GM23248 (cell line): Measurements from ENCODE around the gene RAB3B. TPM values are rescaled to one million over a fixed set of nuclear protein-coding genes. Genes with fewer than 3 reads are reported as not detected.

ENCODE experiments used
- DNase-seq: peaks from one replicate; pipeline ENCODE4 v3.0.0-alpha.2; 2015
- H2AFZ ChIP-seq: fragments of 200-600 bp; sonication (generic); 2 replicates; pipeline ENCODE4 v1.6.1; 2016; ENCODE audit warnings: antibody characterized with exemption
- H3F3A ChIP-seq: fragments of 200-600 bp; sonication (generic); 2 replicates; pipeline ENCODE4 v1.6.1; 2016; ENCODE audit warnings: mild to moderate bottlenecking, antibody characterized with exemption, mixed run types; ENCODE audit not compliant: insufficient read depth
- H3K27ac ChIP-seq: fragments of 200-600 bp; sonication (generic); 2 replicates; pipeline ENCODE4 v1.5.1; 2016; ENCODE audit warnings: mild to moderate bottlenecking
- H3K27me3 ChIP-seq: fragments of 200-600 bp; sonication (generic); replicated peaks from 2 replicates; pipeline ENCODE4 v1.6.1; 2016; ENCODE audit warnings: mild to moderate bottlenecking; ENCODE audit not compliant: insufficient read depth
- H3K36me3 ChIP-seq: fragments of 200-600 bp; sonication (generic); 2 replicates; pipeline ENCODE4 v1.6.1; 2016; ENCODE audit warnings: low read depth, mild to moderate bottlenecking
- H3K4me1 ChIP-seq: fragments of 200-600 bp; sonication (generic); 2 replicates; pipeline ENCODE4 v1.6.1; 2016; ENCODE audit warnings: mild to moderate bottlenecking; ENCODE audit not compliant: insufficient read depth
- H3K4me2 ChIP-seq: fragments of 200-600 bp; sonication (generic); one replicate; pipeline ENCODE4 v1.6.1; 2016; ENCODE audit warnings: mild to moderate bottlenecking; ENCODE audit not compliant: unreplicated experiment
- H3K4me3 ChIP-seq: fragments of 200-600 bp; sonication (generic); 2 replicates; pipeline ENCODE4 v1.5.1; 2016; ENCODE audit warnings: mild to moderate bottlenecking
- H3K79me2 ChIP-seq: fragments of 200-600 bp; sonication (generic); 2 replicates; pipeline ENCODE4 v1.6.1; 2016; ENCODE audit warnings: mild to moderate bottlenecking; ENCODE audit not compliant: insufficient read depth
- H3K9ac ChIP-seq: fragments of 200-600 bp; sonication (generic); 2 replicates; pipeline ENCODE4 v1.6.1; 2016; ENCODE audit warnings: mild to moderate bottlenecking
- H3K9me2 ChIP-seq: fragments of 200-600 bp; sonication (generic); 2 replicates; pipeline ENCODE4 v1.6.1; 2016; ENCODE audit warnings: mixed run types, mild to moderate bottlenecking, moderate library complexity; ENCODE audit not compliant: insufficient read depth
- H3K9me3 ChIP-seq: fragments of 200-600 bp; sonication (generic); one replicate; pipeline ENCODE4 v1.6.1; 2017; ENCODE audit warnings: low read depth
- H4K20me1 ChIP-seq: fragments of 200-600 bp; sonication (generic); 2 replicates; pipeline ENCODE4 v1.6.0; 2016; ENCODE audit not compliant: insufficient read depth
- EZH2 ChIP-seq: fragments of 200-600 bp; sonication (generic); IDR thresholded peaks from 2 replicates; pipeline ENCODE4 v1.6.1; 2018; ENCODE audit warnings: antibody characterized with exemption, mild to moderate bottlenecking; ENCODE audit not compliant: insufficient read depth, poor library complexity, severe bottlenecking
- EZH2phosphoT487 ChIP-seq: fragments of 200-600 bp; sonication (generic); IDR thresholded peaks from 2 replicates; pipeline ENCODE4 v1.6.1; 2018; ENCODE audit warnings: antibody characterized with exemption, moderate library complexity, mild to moderate bottlenecking, low read depth; ENCODE audit not compliant: insufficient read depth
- WGBS, 2 experiments: methylation state at CpG; one replicate each; pipeline ENCODE4 v1.1.6; 2015 to 2017; ENCODE audit warnings: low lambda C conversion rate in 2 of 2, low coverage in 1 of 2; ENCODE audit errors: missing lambda C conversion rate in 2 of 2; 5-methylcytosine and 5-hydroxymethylcytosine counted together
- in situ Hi-C: fragments of 300-500 bp; cut with MboI; formaldehyde crosslinking; loops from 2 replicates; pipeline ENCODE4 v1.15.0; 2020
- polyA plus RNA-seq: library from polyadenylated mRNA; unstranded; fragments of >200 nt; fragmentation: Nextera tagmentation; extraction: Ambion mirVana; gene quantifications from 2 replicates; pipeline ENCODE4 v1.2.1, GENCODE V29; 2016
- total RNA-seq: library from RNA; depleted of rRNA; stranded (reverse); fragments of >200 nt; shearing (Covaris generic); gene quantifications from 2 replicates; pipeline ENCODE4 v1.2.3, GENCODE V29; 2014

Gene RAB3B
- total and polyA plus RNA-seq, 2 experiments from 2014 or later, result 54.9 to 65.3 TPM

DNA sequence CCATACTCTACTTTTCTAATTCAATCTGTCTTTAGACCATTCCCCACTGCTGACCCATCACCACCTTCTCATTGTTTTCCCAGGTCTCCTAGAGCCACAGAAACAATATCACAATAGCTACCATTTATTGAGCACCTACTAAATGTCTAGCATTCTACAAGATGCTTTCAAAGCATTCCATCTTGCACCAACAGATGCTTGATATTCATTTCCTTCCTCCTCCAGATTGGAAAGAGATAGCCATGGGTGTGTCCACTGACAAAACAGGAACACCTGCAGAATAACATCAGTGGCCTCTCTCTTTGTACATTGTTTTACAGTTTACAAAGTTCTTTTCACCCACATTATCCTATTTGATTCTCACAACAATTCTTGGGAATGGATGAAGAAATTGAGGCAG is 2.2 kb downstream of the RAB3B start:
- Histone ChIP-seq H3K4me1 (no peaks in the 10 kb centered on the region), H3K27me3 (no peaks in the 10 kb centered on the region), H2AFZ (no peak overlapping the region), H3K9me3 (no peaks in the 10 kb centered on the region), H3K36me3 (peaks cover 13% of the 10 kb centered on the region; the same call in 1 of the 2 replicates), H3F3A (peaks cover 14% of the 10 kb centered on the region; the same call in 1 of the 2 replicates), H3K9ac (no peak overlapping the region), H3K9me2 (no peaks in the 10 kb centered on the region), H4K20me1 (no peaks in the 10 kb centered on the region), H3K27ac (no peak overlapping the region), H3K4me3 (peak overlapping the region; percentile 89), H3K79me2 (peaks cover 69% of the 10 kb centered on the region), H3K4me2 (peak overlapping the region; percentile 68)
- in situ Hi-C loops, result no loop called here
- TF ChIP-seq EZH2, result no peak
- no peak for TF ChIP-seq EZH2phosphoT487
- no peak for DNase-seq

DNA sequence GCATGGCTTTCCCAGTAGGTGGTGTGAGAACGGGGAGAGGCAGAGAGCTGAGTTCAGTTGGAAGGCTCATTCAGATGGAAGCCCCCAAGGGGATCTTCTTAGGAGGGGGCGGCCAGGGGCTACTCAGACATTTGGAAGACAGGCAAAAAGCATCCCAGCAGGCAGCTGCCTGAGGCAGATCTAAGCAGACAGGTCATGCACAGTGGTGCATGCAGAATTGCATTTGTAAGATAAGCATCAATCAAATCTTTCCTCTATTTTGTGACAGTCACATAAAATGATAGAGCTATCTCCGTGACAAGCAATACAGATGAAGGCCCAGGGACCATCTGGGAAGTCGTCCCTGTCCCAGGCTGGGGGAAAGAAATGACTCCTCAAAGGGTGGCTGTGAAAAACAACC is 3.8 kb downstream of the RAB3B start:
- Histone ChIP-seq H3K36me3 (peaks cover 13% of the 10 kb centered on the region), H4K20me1 (no peaks in the 10 kb centered on the region), H3K9me2 (no peaks in the 10 kb centered on the region), H3K79me2 (peaks cover 81% of the 10 kb centered on the region), H3K27ac (no peak overlapping the region), H3K9ac (no peak overlapping the region), H3K27me3 (no peaks in the 10 kb centered on the region), H3K9me3 (no peaks in the 10 kb centered on the region), H3K4me1 (no peaks in the 10 kb centered on the region), H3K4me2 (no peak overlapping the region), H3F3A (peaks cover 14% of the 10 kb centered on the region; the same call in 1 of the 2 replicates), H2AFZ (no peak overlapping the region), H3K4me3 (no peak overlapping the region)
- TF ChIP-seq EZH2, result no peak
- in situ Hi-C loops, result no loop called here
- WGBS, 2 experiments, result 75 to 79% methylated on average over 4 of the region's 4 CpGs
- DNase-seq, result no peak

DNA sequence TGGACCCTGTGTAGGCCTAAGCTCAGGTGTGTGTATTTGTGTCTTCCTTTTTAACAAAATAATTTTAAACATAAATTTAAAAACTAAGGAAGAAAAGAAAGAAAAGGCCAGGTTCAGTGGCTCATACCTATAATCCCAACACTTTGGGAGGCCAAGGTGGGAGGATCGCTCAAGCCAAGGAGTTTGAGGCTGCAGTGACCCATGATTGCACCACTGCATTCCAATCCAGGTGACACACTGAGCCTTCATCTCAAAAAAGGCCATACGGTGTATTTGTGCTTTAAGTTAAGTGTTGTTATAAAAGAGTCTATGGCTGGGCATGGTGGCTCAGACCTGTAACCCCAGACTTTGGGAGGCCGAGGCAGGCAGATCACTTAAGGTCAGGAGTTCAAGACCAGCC is 8.3 kb downstream of the RAB3B start:
- no peak overlapping the region for H3K4me3 ChIP-seq
- no peak overlapping the region for H3K27ac ChIP-seq
- H2AFZ ChIP-seq, result no peak overlapping the region
- WGBS, 2 experiments, result 100% methylated on average over 3 of the region's 3 CpGs
- H3K36me3 ChIP-seq, result peaks cover 15% of the 10 kb centered on the region
- peaks cover 12% of the 10 kb centered on the region for H3K4me1 ChIP-seq
- H4K20me1 ChIP-seq, result no peaks in the 10 kb centered on the region
- H3K9me3 ChIP-seq, result no peaks in the 10 kb centered on the region
- in situ Hi-C loops, result no loop called here
- TF ChIP-seq EZH2phosphoT487 (no peak), EZH2 (no peak)
- DNase-seq, result no peak
- H3K27me3 ChIP-seq, result no peaks in the 10 kb centered on the region
- no peak overlapping the region for H3K9ac ChIP-seq
- peaks cover 75% of the 10 kb centered on the region for H3K79me2 ChIP-seq
- H3F3A ChIP-seq, result peaks cover 23% of the 10 kb centered on the region
- no peaks in the 10 kb centered on the region for H3K9me2 ChIP-seq
- no peak overlapping the region for H3K4me2 ChIP-seq

DNA sequence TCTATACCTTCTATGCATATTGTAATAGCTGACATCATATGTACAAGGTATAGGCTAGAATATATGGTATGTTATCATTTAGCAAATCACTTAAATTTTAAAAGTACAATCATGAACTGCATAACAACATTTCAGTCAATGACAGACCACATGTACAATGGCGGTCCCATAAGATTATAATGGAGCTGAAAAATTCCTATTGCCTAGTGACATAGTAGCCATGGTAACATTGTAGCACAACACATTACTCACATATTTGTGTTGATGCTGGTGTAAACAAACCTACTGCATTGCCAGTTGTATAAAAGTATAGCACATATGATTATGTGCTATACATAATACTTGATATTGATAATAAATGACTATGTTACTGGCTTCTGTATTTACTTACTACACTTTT is 8.9 kb downstream of the RAB3B start:
- Histone ChIP-seq H2AFZ (no peak overlapping the region), H3K9ac (no peak overlapping the region), H3K4me1 (peaks cover 12% of the 10 kb centered on the region), H3K36me3 (peaks cover 18% of the 10 kb centered on the region), H3K79me2 (peaks cover 77% of the 10 kb centered on the region), H3K9me2 (no peaks in the 10 kb centered on the region), H3F3A (peaks cover 23% of the 10 kb centered on the region), H3K4me3 (no peak overlapping the region), H3K9me3 (no peaks in the 10 kb centered on the region), H3K4me2 (no peak overlapping the region), H3K27ac (no peak overlapping the region), H3K27me3 (no peaks in the 10 kb centered on the region), H4K20me1 (no peaks in the 10 kb centered on the region)
- TF ChIP-seq EZH2 (no peak), EZH2phosphoT487 (no peak)
- 78 to 82% methylated on average over 1 of the region's 1 CpG for WGBS, 2 experiments
- in situ Hi-C loops, result no loop called here
- no peak for DNase-seq

DNA sequence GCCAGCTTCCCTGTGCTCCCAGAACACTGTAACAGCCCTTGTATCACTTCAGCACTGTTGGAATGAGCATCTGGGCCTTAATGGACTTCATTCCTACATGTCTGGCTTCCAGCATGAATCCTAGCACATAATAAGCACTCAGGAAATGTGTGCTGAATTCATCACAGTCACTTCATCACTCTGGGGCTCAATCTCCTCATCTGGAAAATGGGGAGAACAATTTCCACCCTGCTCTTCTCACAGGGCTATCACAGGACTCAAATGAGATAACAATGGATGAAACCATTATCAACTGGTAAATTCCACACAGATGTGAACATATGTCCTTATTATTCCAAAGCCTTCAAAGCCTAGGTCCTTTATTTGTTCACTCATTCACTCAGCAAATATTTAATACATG is 12.4 kb downstream of the RAB3B start:
- Histone ChIP-seq H3K4me2 (no peak overlapping the region), H3K79me2 (peaks cover 62% of the 10 kb centered on the region), H3K36me3 (peaks cover 22% of the 10 kb centered on the region), H3K9me3 (no peaks in the 10 kb centered on the region), H3K9ac (no peak overlapping the region), H2AFZ (no peak overlapping the region), H3F3A (peaks cover 31% of the 10 kb centered on the region), H3K9me2 (no peaks in the 10 kb centered on the region), H3K27ac (no peak overlapping the region), H3K4me3 (no peak overlapping the region), H4K20me1 (no peaks in the 10 kb centered on the region), H3K4me1 (peaks cover 22% of the 10 kb centered on the region), H3K27me3 (no peaks in the 10 kb centered on the region)
- in situ Hi-C loops, result no loop called here
- DNase-seq, result no peak
- TF ChIP-seq EZH2phosphoT487 (no peak), EZH2 (no peak)
